Measurements from ENCODE around the gene ZNF793.
A peak's percentile ranks its signal among the peaks of the same experiment; 100 is the strongest.

The ZNF793 gene

DNA sequence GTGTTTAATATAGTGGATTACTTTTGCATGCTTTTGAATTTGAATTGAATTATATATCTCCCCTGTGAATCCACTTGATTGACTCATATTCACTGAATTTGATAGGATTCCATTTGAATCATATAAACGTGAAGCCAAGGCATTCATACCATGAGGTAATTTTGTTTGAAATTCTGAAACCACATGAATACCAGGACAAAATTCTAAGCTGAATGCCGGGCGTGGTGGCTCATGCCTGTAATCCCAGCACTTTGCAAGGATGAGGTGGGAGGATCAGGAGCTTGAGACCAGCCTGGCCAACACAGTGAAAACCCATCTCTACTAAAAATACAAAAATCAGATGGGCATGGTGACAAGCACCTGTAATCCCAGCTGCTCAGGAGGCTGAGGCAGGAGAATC lies 4.4 kb downstream of the ZNF793 start:
- H3K4me1 ChIP-seq (ENCODE audit: control insufficient read depth, insufficient read depth, low read length) = peaks cover 6% of the 10 kb centered on the region
- no peak overlapping the region for H3K4me3 ChIP-seq (ENCODE audit: low read length)
- no peak overlapping the region for H3K9ac ChIP-seq (ENCODE audit: low read length)
- no peaks in the 10 kb centered on the region for H3K27me3 ChIP-seq (ENCODE audit: control insufficient read depth, insufficient read depth, low read length)
- peaks cover 3% of the 10 kb centered on the region for H3K36me3 ChIP-seq (ENCODE audit: control insufficient read depth, insufficient read depth, low read length)
- no peak overlapping the region for H3K27ac ChIP-seq (ENCODE audit: low read depth, low read length)

DNA sequence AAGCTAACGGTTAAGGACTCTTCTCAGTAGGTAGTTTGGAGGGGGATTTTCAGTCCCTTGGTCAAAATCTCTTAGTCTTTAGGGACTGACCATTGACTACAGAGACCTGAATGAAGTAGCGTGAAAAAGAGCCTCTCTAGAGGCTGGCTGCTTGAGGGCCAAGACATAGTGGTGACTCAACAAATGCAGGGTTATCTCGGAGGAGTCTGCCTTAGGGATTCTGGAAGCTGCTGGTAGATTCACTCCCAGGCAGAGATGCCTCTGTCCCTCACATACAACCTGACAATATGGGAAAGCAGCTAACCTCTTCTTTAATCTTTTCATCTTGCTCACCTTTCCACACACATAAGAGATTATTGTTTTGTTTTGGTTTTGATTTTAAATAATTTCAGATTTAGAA lies 5.1 kb downstream of the ZNF793 start:
- Histone ChIP-seq H3K4me3 (ENCODE audit: low read length) (no peak overlapping the region), H3K9ac (ENCODE audit: low read length) (no peak overlapping the region), H3K36me3 (ENCODE audit: control insufficient read depth, insufficient read depth, low read length) (peaks cover 3% of the 10 kb centered on the region), H3K27ac (ENCODE audit: low read depth, low read length) (no peak overlapping the region), H3K4me1 (ENCODE audit: control insufficient read depth, insufficient read depth, low read length) (peaks cover 6% of the 10 kb centered on the region), H3K27me3 (ENCODE audit: control insufficient read depth, insufficient read depth, low read length) (no peaks in the 10 kb centered on the region)

DNA sequence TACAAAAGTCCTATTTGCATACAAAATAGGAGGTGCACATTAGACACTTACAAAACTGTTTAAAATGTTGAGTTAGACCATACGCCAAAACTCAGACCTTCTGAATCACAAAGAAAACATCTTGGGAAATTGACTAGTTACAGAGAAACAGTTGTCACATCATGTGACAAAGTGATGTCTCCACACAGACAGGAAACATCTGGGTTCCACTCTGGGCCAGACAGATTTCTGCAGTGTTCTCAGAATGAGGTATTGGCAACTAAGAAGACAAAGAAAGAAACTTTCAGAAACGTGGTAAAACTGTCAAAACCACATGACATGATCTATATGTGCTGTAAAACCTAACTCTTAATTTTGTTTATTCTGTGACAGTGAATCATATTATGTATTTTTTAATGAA lies 6.7 kb downstream of the ZNF793 start:
- Histone ChIP-seq H3K27ac (ENCODE audit: low read depth, low read length) (no peak overlapping the region), H3K27me3 (ENCODE audit: control insufficient read depth, insufficient read depth, low read length) (no peaks in the 10 kb centered on the region), H3K4me3 (ENCODE audit: low read length) (no peak overlapping the region), H3K4me1 (ENCODE audit: control insufficient read depth, insufficient read depth, low read length) (no peaks in the 10 kb centered on the region), H3K9ac (ENCODE audit: low read length) (no peak overlapping the region), H3K36me3 (ENCODE audit: control insufficient read depth, insufficient read depth, low read length) (peaks cover 6% of the 10 kb centered on the region)

DNA sequence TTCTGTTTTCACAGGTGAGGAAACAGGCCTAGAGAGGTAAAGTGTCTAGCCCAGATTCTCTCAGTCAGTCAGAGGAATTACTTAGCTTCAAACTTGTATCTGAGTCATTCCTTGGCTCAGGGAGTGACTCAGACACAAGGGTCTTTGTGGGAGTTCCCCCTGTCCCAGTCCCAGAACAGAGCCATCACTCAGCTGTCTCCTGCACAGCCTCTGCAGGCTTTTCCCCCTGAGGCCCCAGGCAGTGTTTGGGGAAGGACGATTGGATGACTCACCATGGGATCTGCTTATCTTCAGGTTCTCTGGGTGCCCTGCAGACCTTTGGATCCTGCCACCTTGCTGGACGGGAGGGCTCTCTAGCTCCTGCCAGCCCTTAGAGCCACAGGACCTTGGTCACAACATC lies 13.2 kb downstream of the ZNF793 start:
- no peak overlapping the region for H3K27ac ChIP-seq (ENCODE audit: low read depth, low read length)
- no peaks in the 10 kb centered on the region for H3K27me3 ChIP-seq (ENCODE audit: control insufficient read depth, insufficient read depth, low read length)
- no peak overlapping the region for H3K4me3 ChIP-seq (ENCODE audit: low read length)
- peaks cover 8% of the 10 kb centered on the region for H3K36me3 ChIP-seq (ENCODE audit: control insufficient read depth, insufficient read depth, low read length)
- H3K9ac ChIP-seq (ENCODE audit: low read length) = no peak overlapping the region
- no peaks in the 10 kb centered on the region for H3K4me1 ChIP-seq (ENCODE audit: control insufficient read depth, insufficient read depth, low read length)

DNA sequence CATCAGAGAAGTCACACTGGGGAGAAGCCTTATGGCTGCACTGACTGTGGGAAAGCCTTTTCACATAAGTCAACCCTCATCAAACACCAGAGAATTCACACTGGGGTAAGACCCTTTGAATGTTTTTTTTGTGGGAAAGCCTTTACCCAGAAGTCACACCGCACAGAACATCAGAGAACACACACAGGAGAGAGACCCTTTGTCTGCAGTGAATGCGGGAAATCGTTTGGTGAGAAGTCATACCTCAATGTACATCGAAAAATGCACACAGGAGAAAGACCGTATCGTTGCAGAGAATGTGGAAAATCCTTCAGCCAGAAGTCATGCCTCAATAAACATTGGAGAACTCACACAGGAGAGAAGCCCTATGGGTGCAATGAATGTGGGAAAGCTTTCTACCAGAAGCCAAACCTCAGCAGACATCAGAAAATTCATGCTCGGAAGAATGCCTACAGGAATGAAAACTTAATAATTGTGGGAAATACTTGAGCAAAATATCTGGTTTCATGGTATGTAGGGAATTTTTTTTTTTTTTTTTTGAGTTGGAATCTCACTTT lies 30.7 kb downstream of the ZNF793 start:
- H3K27me3 ChIP-seq (ENCODE audit: control insufficient read depth, insufficient read depth, low read length) = no peaks in the 10 kb centered on the region
- H3K36me3 ChIP-seq (ENCODE audit: control insufficient read depth, insufficient read depth, low read length) = peaks cover 41% of the 10 kb centered on the region
- no peak overlapping the region for H3K4me3 ChIP-seq (ENCODE audit: low read length)
- H3K9ac ChIP-seq (ENCODE audit: low read length) = no peak overlapping the region
- H3K4me1 ChIP-seq (ENCODE audit: control insufficient read depth, insufficient read depth, low read length) = no peaks in the 10 kb centered on the region
- H3K27ac ChIP-seq (ENCODE audit: low read depth, low read length) = no peak overlapping the region

DNA sequence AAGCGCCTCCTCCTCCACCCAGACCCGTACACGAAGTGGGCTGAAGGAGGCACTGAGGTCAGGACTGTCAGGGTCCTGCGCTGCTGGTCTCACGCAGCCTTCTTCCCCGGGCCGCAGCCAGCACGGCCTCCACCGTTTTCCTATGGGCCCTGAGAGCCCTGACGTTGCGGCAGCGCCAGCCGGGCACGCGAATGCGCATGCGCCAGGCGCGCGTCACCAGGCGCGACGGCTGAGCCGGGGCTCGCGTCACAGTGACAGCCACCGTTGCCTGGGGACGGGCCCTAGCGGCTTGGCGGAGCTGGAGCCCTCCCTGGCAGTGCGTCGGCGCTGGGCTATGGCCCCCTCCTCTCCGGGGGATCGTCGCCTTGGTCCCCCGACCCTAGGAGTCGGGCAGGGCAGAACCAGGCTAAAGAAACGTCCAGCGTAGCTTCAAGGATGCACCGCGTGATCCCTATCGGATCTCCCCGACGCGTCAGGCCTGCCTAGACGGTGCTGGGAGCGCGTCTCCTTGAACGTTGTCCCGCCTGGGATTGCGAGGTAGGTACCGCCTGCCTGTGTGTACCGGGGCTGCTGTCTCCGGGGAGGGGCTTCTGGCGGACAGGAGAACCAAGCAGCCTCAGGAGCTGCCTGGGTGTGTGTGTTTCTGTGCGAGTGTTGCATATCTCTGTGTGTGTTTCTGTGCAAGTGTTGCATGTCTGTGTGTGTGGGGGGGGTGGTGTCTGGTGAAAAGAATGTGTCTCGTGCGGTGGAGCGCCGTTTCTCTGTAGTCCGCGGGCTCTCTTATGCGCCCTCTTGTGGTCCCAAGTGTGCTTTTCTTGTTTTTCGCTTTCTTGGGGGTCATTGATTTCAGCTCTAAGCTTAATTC lies 44.6 kb downstream of the ZNF793 start:
- Histone ChIP-seq H3K36me3 (ENCODE audit: control insufficient read depth, insufficient read depth, low read length) (no peaks in the 10 kb centered on the region), H3K9ac (ENCODE audit: low read length) (no peak overlapping the region), H3K27me3 (ENCODE audit: control insufficient read depth, insufficient read depth, low read length) (no peaks in the 10 kb centered on the region), H3K4me1 (ENCODE audit: control insufficient read depth, insufficient read depth, low read length) (no peaks in the 10 kb centered on the region), H3K27ac (ENCODE audit: low read depth, low read length) (no peak overlapping the region), H3K4me3 (ENCODE audit: low read length) (peak overlapping the region; percentile 56)

DNA sequence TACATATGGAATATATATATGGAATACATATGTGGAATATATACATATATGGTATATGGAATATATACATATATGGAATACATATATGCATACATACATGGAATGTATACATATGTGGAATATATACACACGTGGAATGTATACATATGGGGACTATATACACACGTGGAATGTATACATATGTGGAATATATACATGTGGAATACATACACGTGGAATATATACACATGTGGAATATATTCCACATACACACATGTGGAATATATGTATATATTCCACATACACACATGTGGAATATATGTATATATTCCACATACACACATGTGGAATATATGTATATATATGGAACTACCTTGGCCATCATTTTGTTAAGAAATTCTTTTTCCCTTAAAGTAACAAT lies 56.8 kb downstream of the ZNF793 start:
- Histone ChIP-seq H3K36me3 (ENCODE audit: control insufficient read depth, insufficient read depth, low read length) (peaks cover 10% of the 10 kb centered on the region), H3K9ac (ENCODE audit: low read length) (no peak overlapping the region), H3K27ac (ENCODE audit: low read depth, low read length) (no peak overlapping the region), H3K27me3 (ENCODE audit: control insufficient read depth, insufficient read depth, low read length) (no peaks in the 10 kb centered on the region), H3K4me1 (ENCODE audit: control insufficient read depth, insufficient read depth, low read length) (no peaks in the 10 kb centered on the region), H3K4me3 (ENCODE audit: low read length) (no peak overlapping the region)

DNA sequence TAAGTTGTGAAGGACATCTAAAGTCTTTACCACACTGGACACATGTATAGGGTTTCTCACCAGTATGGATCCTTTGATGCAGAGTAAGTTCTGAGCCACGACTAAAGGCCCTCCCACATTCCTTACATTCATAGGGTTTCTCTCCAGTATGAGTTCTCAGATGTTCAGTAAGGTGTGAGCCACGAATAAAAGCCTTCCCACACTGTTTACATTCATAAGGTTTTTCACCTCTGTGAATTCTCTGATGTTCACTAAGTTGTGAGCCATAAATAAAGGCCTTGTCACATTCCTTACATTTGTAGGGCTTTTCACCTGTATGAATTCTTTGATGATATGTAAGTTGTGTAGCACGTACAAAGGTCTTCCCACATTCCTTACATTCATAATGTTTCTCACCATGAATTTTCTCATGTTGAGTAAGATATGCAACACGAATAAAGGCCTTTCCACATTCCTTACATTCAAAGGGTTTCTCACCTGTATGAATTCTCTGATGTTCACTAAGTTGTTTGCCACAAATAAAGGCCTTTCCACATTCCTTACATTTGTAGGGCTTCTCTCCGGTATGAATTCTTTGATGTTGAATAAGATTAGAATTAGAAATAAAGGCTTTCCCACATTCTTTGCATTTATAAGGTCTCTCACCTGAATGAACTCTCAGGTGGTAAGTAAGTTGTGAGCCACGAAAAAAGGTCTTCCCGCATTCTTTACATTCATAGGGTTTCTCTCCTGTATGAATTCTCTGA lies 58.1 kb downstream of the ZNF793 start:
- Histone ChIP-seq H3K4me1 (ENCODE audit: control insufficient read depth, insufficient read depth, low read length) (no peaks in the 10 kb centered on the region), H3K9ac (ENCODE audit: low read length) (no peak overlapping the region), H3K27me3 (ENCODE audit: control insufficient read depth, insufficient read depth, low read length) (no peaks in the 10 kb centered on the region), H3K4me3 (ENCODE audit: low read length) (no peak overlapping the region), H3K36me3 (ENCODE audit: control insufficient read depth, insufficient read depth, low read length) (peaks cover 10% of the 10 kb centered on the region), H3K27ac (ENCODE audit: low read depth, low read length) (no peak overlapping the region)

DNA sequence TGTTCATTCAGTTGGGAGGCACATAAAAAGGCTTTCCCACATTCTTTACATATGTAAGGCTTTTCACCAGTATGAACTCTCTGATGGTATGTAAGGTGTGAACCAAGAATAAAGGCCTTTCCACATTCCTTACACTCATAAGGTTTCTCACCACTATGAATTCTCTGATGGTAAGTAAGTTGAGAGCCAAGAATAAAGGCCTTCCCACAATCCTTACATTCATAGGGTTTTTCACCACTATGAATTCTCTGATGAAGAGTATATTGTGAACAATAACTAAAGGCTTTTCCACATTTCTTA lies 58.6 kb downstream of the ZNF793 start:
- Histone ChIP-seq H3K4me3 (ENCODE audit: low read length) (no peak overlapping the region), H3K27me3 (ENCODE audit: control insufficient read depth, insufficient read depth, low read length) (no peaks in the 10 kb centered on the region), H3K36me3 (ENCODE audit: control insufficient read depth, insufficient read depth, low read length) (peaks cover 10% of the 10 kb centered on the region), H3K4me1 (ENCODE audit: control insufficient read depth, insufficient read depth, low read length) (no peaks in the 10 kb centered on the region), H3K27ac (ENCODE audit: low read depth, low read length) (no peak overlapping the region), H3K9ac (ENCODE audit: low read length) (no peak overlapping the region)

DNA sequence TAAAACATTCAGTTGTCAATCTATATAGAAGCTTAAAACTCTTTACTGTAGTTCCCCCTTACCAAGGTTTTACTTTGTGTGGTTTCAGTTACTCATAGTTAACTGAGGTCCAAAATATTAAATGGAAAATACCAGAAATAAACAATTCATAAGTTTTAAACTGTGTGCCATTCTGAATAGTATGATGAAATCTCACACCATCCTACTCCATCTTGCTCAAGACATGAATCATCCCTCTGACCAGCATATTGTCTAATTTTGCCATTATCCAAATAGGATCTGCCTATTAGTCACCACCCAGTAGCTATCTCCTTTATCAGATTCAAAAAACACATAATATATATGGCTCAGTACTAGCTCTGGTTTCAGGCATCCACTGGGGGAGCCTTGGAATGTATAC lies 65.5 kb downstream of the ZNF793 start:
- no peak overlapping the region for H3K4me3 ChIP-seq (ENCODE audit: low read length)
- H3K36me3 ChIP-seq (ENCODE audit: control insufficient read depth, insufficient read depth, low read length) = peaks cover 2% of the 10 kb centered on the region
- no peaks in the 10 kb centered on the region for H3K27me3 ChIP-seq (ENCODE audit: control insufficient read depth, insufficient read depth, low read length)
- H3K27ac ChIP-seq (ENCODE audit: low read depth, low read length) = no peak overlapping the region
- H3K4me1 ChIP-seq (ENCODE audit: control insufficient read depth, insufficient read depth, low read length) = no peaks in the 10 kb centered on the region
- no peak overlapping the region for H3K9ac ChIP-seq (ENCODE audit: low read length)

DNA sequence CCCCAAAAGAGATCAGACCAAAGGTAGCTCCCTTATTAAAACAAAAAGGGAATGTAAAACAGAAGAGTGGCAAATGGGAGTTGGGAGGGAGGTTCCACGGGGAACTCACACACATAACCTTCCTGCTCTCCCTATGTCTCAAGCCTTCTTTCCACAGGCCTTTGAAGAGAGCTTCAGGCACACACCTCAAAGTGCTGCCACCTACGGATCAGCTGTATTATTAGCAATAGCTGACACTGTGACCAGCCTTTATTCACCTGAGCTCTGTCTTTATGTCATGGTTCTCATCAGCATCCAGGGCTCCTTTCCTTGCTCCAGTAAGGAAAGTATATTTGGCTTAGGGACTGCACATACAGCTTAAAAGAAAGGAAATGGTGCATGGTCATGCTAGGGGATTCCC lies 76.6 kb downstream of the ZNF793 start:
- H3K36me3 ChIP-seq (ENCODE audit: control insufficient read depth, insufficient read depth, low read length) = peaks cover 38% of the 10 kb centered on the region
- no peak overlapping the region for H3K27ac ChIP-seq (ENCODE audit: low read depth, low read length)
- no peak overlapping the region for H3K9ac ChIP-seq (ENCODE audit: low read length)
- no peaks in the 10 kb centered on the region for H3K27me3 ChIP-seq (ENCODE audit: control insufficient read depth, insufficient read depth, low read length)
- H3K4me1 ChIP-seq (ENCODE audit: control insufficient read depth, insufficient read depth, low read length) = no peaks in the 10 kb centered on the region
- peak overlapping the region; percentile 28 for H3K4me3 ChIP-seq (ENCODE audit: low read length)
